Neural cell (in vitro differentiated cells): ENCODE measurements around the gene NCAPD3. TPM values are rescaled to one million over a fixed set of nuclear protein-coding genes. Genes with fewer than 3 reads are reported as not detected.

Experiments
- H2AFZ ChIP-seq: fragments of 200-600, 300-800 bp; sonication (generic), shearing (Covaris generic); 2 replicates; pipeline ENCODE4 v1.6.0; 2014; ENCODE audit warnings: low read depth, mild to moderate bottlenecking, antibody characterized with exemption, low read length, moderate library complexity
- H3F3A ChIP-seq: fragments of 200-600 bp; shearing (Covaris generic); 2 replicates; pipeline ENCODE4 v1.6.1; 2016; ENCODE audit warnings: mild to moderate bottlenecking, moderate library complexity, mixed read lengths, antibody characterized with exemption, low read length; ENCODE audit not compliant: insufficient read depth, poor library complexity, severe bottlenecking
- H3K27ac ChIP-seq: fragments of 200-600, 300-800 bp; sonication (generic), shearing (Covaris generic); 2 replicates; pipeline ENCODE4 v1.5.1; 2014; ENCODE audit warnings: mild to moderate bottlenecking, low read length, moderate library complexity
- H3K27me3 ChIP-seq: fragments of 300-800, 200-600 bp; sonication (generic), shearing (Covaris generic); 2 replicates; pipeline ENCODE4 v1.6.0; 2014; ENCODE audit warnings: mild to moderate bottlenecking, low read depth, low read length, moderate library complexity; ENCODE audit not compliant: insufficient read depth
- H3K36me3 ChIP-seq: fragments of 300-800, 200-600 bp; sonication (generic), shearing (Covaris generic); 2 replicates; pipeline ENCODE4 v1.5.1; 2014; ENCODE audit warnings: mild to moderate bottlenecking, antibody characterized with exemption, low read length, moderate library complexity; ENCODE audit not compliant: insufficient read depth
- H3K4me2 ChIP-seq: fragments of 300-800, 200-600 bp; sonication (generic), shearing (Covaris generic); 2 replicates; pipeline ENCODE4 v1.6.0; 2014; ENCODE audit warnings: mild to moderate bottlenecking, low read length
- H3K4me3 ChIP-seq: fragments of 300-800, 200-600 bp; sonication (generic), shearing (Covaris generic); 2 replicates; pipeline ENCODE4 v1.5.1; 2014; ENCODE audit warnings: mild to moderate bottlenecking, low read length, moderate library complexity
- H3K79me2 ChIP-seq: fragments of 200-600 bp; shearing (Covaris generic); replicated peaks from 2 replicates; pipeline ENCODE4 v1.6.0; 2014; ENCODE audit warnings: mild to moderate bottlenecking, low read length, moderate library complexity; ENCODE audit not compliant: insufficient read depth
- H3K9ac ChIP-seq: fragments of 300-800, 200-600 bp; sonication (generic), shearing (Covaris generic); 2 replicates; pipeline ENCODE4 v1.6.1; 2016; ENCODE audit warnings: mild to moderate bottlenecking, low read length, mixed read lengths
- H3K9me2 ChIP-seq: fragments of 200-600 bp; shearing (Covaris generic); 2 replicates; pipeline ENCODE4 v1.6.1; 2016; ENCODE audit warnings: mild to moderate bottlenecking, low read length, mixed read lengths; ENCODE audit not compliant: insufficient read depth
- H3K9me3 ChIP-seq: fragments of 200-600, 300-800 bp; sonication (generic), shearing (Covaris generic); 2 replicates; pipeline ENCODE4 v1.6.1; 2016; ENCODE audit warnings: mild to moderate bottlenecking, mixed run types, low read length, moderate library complexity, mixed read lengths
- H4K20me1 ChIP-seq: fragments of 200-600 bp; shearing (Covaris generic); 2 replicates; pipeline ENCODE4 v1.6.1; 2016; ENCODE audit warnings: mild to moderate bottlenecking, mixed run types; ENCODE audit not compliant: insufficient read depth
- EP300 ChIP-seq: fragments of 450-650 bp; conservative IDR thresholded peaks from 2 replicates; pipeline ENCODE4 v1.6.1; 2014; ENCODE audit warnings: antibody characterized with exemption, mild to moderate bottlenecking, moderate library complexity; ENCODE audit not compliant: poor library complexity, severe bottlenecking
- EZH2 ChIP-seq: fragments of 200-600, 300-800 bp; shearing (Covaris generic), sonication (generic); IDR thresholded peaks from 2 replicates; pipeline ENCODE4 v1.6.1; 2014; ENCODE audit warnings: antibody characterized with exemption, low read length, borderline replicate concordance, mild to moderate bottlenecking; ENCODE audit not compliant: insufficient read depth, poor library complexity, severe bottlenecking
- MXI1 ChIP-seq: fragments of 450-650 bp; conservative IDR thresholded peaks from 2 replicates; pipeline ENCODE4 v1.6.1; 2014; ENCODE audit warnings: antibody characterized with exemption, mild to moderate bottlenecking; ENCODE audit not compliant: poor library complexity, severe bottlenecking
- POLR2AphosphoS5 ChIP-seq: IDR thresholded peaks from 2 replicates; pipeline ENCODE4 v1.6.1; 2012
- RAD21 ChIP-seq: fragments of 450-650 bp; conservative IDR thresholded peaks from 2 replicates; pipeline ENCODE4 v1.6.1; 2014; ENCODE audit warnings: antibody characterized with exemption, mild to moderate bottlenecking, moderate library complexity
- SMC3 ChIP-seq: fragments of 450-650 bp; conservative IDR thresholded peaks from 2 replicates; pipeline ENCODE4 v1.6.1; 2014; ENCODE audit warnings: antibody characterized with exemption, mild to moderate bottlenecking, moderate library complexity; ENCODE audit not compliant: poor library complexity
- TAF1 ChIP-seq: IDR thresholded peaks from 2 replicates; pipeline ENCODE4 v1.6.1; 2012; ENCODE audit warnings: low read depth
- polyA plus RNA-seq: library from polyadenylated mRNA; depleted of rRNA; stranded (reverse); fragments of >200 nt; gene quantifications from 2 replicates; pipeline ENCODE4 v1.2.3, GENCODE V29; 2014
- TF ChIP-seq, protein P1 (sequence below): IDR thresholded peaks from 2 replicates; pipeline ENCODE4 v1.6.1; 2012; ENCODE audit warnings: borderline replicate concordance
- TF ChIP-seq, protein P2 (sequence below): fragments of 450-650 bp; IDR thresholded peaks from 2 replicates; pipeline ENCODE4 v1.5.1; 2014; ENCODE audit warnings: antibody characterized with exemption, mild to moderate bottlenecking, moderate library complexity; ENCODE audit not compliant: poor library complexity, severe bottlenecking

NCAPD3 gene
- polyA plus RNA-seq, 1 donor from 2014 or later, result 11.9 TPM

DNA sequence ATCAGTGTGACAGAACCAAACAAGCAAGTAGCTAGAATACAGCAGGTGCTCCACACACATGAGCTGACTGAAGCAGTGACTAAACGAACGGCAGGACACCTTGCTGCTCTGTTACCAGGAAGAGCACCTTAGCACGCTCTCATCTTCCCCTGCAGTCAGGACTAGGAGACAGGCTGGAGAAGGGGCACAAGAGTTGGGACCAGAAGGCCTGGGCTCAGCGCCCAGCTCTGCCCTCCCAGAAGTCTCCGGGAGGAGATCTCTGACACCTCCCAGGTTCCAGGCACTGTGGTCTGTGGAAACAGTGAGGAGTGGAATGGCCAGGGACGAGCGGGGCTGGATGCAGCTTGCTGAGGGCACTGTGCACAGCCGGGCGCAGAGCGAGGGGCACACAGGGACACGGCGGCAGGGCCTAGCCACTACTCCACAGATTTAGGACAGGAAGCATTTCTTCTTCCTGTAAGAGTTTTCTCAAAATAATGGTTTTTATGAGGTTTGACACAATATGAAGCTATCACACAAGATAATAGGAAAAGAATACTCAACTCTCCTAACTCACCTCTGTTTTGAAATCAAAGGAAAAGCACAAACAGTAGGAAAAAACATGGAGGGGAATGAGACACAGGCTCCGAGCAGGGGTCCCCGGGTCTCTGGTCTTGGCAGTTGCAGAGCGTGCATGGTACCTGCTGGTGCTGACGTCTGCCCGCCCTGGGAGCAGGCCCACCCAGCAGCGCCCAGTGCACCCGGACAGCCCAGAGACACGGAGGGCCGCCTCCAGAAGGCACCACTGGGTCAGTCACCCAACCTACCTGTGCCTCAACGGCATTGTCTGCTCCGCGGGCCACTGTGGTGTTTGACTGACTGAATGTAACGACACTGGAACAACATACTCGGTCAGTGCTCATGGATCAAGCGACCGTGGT is 67.6 kb downstream of the NCAPD3 start:
- Histone ChIP-seq H3K27me3 (no peaks in the 10 kb centered on the region), H3F3A (no peaks in the 10 kb centered on the region), H2AFZ (no peak overlapping the region), H4K20me1 (no peaks in the 10 kb centered on the region), H3K4me3 (no peak overlapping the region), H3K36me3 (peaks cover 5% of the 10 kb centered on the region), H3K9me3 (no peaks in the 10 kb centered on the region), H3K9me2 (no peaks in the 10 kb centered on the region), H3K27ac (no peak overlapping the region), H3K79me2 (no peaks in the 10 kb centered on the region), H3K4me2 (no peak overlapping the region), H3K9ac (no peak overlapping the region)
- TF ChIP-seq SMC3 (no peak), TAF1 (no peak), EZH2 (no peak), MXI1 (no peak), POLR2AphosphoS5 (no peak), RAD21 (no peak)
- TF ChIP-seq, protein P1, sequence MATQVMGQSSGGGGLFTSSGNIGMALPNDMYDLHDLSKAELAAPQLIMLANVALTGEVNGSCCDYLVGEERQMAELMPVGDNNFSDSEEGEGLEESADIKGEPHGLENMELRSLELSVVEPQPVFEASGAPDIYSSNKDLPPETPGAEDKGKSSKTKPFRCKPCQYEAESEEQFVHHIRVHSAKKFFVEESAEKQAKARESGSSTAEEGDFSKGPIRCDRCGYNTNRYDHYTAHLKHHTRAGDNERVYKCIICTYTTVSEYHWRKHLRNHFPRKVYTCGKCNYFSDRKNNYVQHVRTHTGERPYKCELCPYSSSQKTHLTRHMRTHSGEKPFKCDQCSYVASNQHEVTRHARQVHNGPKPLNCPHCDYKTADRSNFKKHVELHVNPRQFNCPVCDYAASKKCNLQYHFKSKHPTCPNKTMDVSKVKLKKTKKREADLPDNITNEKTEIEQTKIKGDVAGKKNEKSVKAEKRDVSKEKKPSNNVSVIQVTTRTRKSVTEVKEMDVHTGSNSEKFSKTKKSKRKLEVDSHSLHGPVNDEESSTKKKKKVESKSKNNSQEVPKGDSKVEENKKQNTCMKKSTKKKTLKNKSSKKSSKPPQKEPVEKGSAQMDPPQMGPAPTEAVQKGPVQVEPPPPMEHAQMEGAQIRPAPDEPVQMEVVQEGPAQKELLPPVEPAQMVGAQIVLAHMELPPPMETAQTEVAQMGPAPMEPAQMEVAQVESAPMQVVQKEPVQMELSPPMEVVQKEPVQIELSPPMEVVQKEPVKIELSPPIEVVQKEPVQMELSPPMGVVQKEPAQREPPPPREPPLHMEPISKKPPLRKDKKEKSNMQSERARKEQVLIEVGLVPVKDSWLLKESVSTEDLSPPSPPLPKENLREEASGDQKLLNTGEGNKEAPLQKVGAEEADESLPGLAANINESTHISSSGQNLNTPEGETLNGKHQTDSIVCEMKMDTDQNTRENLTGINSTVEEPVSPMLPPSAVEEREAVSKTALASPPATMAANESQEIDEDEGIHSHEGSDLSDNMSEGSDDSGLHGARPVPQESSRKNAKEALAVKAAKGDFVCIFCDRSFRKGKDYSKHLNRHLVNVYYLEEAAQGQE, result no peak

DNA sequence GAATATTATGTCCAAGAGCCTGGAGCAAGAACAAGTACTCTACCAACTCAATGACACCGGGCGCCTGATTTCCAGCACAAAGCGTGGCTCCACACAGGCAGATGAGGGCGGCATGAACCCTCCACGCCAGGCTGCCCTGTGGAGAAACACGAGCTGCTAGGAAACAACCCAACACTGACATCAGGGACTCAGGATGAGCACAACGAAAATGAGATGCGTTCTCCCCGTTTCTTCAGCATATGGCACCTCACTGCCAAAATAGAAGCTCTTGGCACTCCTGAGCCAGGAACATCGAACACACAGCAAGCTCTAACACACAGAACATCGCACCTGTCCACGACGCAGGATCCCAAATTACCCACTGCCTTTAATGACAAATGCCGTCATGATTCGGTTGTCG is 68.3 kb downstream of the NCAPD3 start:
- TF ChIP-seq EP300 (no peak), TAF1 (no peak), EZH2 (no peak), POLR2AphosphoS5 (no peak), RAD21 (no peak), MXI1 (no peak), SMC3 (no peak)
- TF ChIP-seq, protein P2, sequence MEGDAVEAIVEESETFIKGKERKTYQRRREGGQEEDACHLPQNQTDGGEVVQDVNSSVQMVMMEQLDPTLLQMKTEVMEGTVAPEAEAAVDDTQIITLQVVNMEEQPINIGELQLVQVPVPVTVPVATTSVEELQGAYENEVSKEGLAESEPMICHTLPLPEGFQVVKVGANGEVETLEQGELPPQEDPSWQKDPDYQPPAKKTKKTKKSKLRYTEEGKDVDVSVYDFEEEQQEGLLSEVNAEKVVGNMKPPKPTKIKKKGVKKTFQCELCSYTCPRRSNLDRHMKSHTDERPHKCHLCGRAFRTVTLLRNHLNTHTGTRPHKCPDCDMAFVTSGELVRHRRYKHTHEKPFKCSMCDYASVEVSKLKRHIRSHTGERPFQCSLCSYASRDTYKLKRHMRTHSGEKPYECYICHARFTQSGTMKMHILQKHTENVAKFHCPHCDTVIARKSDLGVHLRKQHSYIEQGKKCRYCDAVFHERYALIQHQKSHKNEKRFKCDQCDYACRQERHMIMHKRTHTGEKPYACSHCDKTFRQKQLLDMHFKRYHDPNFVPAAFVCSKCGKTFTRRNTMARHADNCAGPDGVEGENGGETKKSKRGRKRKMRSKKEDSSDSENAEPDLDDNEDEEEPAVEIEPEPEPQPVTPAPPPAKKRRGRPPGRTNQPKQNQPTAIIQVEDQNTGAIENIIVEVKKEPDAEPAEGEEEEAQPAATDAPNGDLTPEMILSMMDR, result no peak
- TF ChIP-seq, protein P1, result no peak
- Histone ChIP-seq H3K9me3 (no peaks in the 10 kb centered on the region), H3K27ac (no peak overlapping the region), H3K9me2 (no peaks in the 10 kb centered on the region), H3K36me3 (peaks cover 5% of the 10 kb centered on the region), H3K9ac (no peak overlapping the region), H3K79me2 (no peaks in the 10 kb centered on the region), H3K4me2 (no peak overlapping the region), H3K27me3 (no peaks in the 10 kb centered on the region), H3K4me3 (no peak overlapping the region), H4K20me1 (no peaks in the 10 kb centered on the region), H3F3A (no peaks in the 10 kb centered on the region), H2AFZ (no peak overlapping the region)
